Measurements from ENCODE around the gene BCL7A.

The BCL7A gene

GRCh38 chr12:122064025-122064777, 42.5 kb downstream of the BCL7A start:
- TF ChIP-seq ZFX (IDR thresholded peaks at IDR 0.05; ENCODE audit: borderline replicate concordance) (no peak), CTCF (IDR thresholded peaks at IDR 0.05) (peak; percentile 95)
- peak overlapping the region; percentile 99 for H3K27ac ChIP-seq

- peak overlapping the region; percentile 99 for H3K27ac ChIP-seq
- no peak for TF ChIP-seq CTCF (IDR thresholded peaks at IDR 0.05)
- TF ChIP-seq ZFX (IDR thresholded peaks at IDR 0.05; ENCODE audit: borderline replicate concordance), result no peak
Observed at GRCh38 chr12:122064780-122065588, 43.3 kb downstream of the BCL7A start.

GRCh38 chr12:122067548-122067947, 45.9 kb downstream of the BCL7A start:
- TF ChIP-seq ZFX (IDR thresholded peaks at IDR 0.05; ENCODE audit: borderline replicate concordance) (no peak), CTCF (IDR thresholded peaks at IDR 0.05) (no peak)
- H3K27ac ChIP-seq, result peak overlapping the region; percentile 17; the same call in 1 of the 2 replicates

- TF ChIP-seq ZFX (IDR thresholded peaks at IDR 0.05; ENCODE audit: borderline replicate concordance) (no peak), CTCF (IDR thresholded peaks at IDR 0.05) (no peak)
- H3K27ac ChIP-seq, result peak overlapping the region; percentile 17; the same call in 1 of the 2 replicates
Observed at GRCh38 chr12:122067966-122068365, 46.3 kb downstream of the BCL7A start.

GRCh38 chr12:122072031-122072970, 50.6 kb downstream of the BCL7A start:
- H3K27ac ChIP-seq, result peak overlapping the region; percentile 76
- no peak for TF ChIP-seq CTCF (IDR thresholded peaks at IDR 0.05)
- no peak for TF ChIP-seq ZFX (IDR thresholded peaks at IDR 0.05; ENCODE audit: borderline replicate concordance)

GRCh38 chr12:122073815-122074214, 52.1 kb downstream of the BCL7A start:
- H3K27ac ChIP-seq, result no peak overlapping the region; the same call in 1 of the 2 replicates
- no peak for TF ChIP-seq CTCF (IDR thresholded peaks at IDR 0.05)
- TF ChIP-seq ZFX (IDR thresholded peaks at IDR 0.05; ENCODE audit: borderline replicate concordance), result no peak
